ENCODE measurements around the gene AMBRA1.

DNA sequence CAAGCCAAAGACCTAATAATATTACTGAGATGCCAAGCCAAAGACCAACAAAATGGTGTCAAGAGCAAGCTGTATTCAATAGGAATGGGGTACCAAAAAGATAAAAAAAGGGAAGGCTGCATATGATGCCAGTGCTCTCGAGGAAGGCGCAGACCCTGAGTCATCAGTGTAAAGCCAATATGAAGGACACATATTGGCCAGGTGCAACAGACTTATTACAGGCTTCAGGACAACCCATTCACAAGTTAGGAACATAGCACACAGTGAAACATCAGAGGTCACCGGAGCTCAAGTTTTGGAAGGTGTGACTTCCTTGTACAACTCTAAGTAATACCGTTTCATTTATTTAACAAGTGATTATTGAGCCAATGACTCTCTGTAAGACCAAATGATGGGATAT is 58.1 kb downstream of the AMBRA1 start:
- no peak for TF ChIP-seq EZH2 (IDR thresholded peaks at IDR 0.05; ENCODE audit: low read length, unreplicated experiment)
- TF ChIP-seq, protein P1, sequence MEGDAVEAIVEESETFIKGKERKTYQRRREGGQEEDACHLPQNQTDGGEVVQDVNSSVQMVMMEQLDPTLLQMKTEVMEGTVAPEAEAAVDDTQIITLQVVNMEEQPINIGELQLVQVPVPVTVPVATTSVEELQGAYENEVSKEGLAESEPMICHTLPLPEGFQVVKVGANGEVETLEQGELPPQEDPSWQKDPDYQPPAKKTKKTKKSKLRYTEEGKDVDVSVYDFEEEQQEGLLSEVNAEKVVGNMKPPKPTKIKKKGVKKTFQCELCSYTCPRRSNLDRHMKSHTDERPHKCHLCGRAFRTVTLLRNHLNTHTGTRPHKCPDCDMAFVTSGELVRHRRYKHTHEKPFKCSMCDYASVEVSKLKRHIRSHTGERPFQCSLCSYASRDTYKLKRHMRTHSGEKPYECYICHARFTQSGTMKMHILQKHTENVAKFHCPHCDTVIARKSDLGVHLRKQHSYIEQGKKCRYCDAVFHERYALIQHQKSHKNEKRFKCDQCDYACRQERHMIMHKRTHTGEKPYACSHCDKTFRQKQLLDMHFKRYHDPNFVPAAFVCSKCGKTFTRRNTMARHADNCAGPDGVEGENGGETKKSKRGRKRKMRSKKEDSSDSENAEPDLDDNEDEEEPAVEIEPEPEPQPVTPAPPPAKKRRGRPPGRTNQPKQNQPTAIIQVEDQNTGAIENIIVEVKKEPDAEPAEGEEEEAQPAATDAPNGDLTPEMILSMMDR (conservative IDR thresholded peaks at IDR 0.05; ENCODE audit: low read depth, low read length): no peak
- no peak for TF ChIP-seq EZH2phosphoT487 (IDR thresholded peaks at IDR 0.05; ENCODE audit: borderline replicate concordance, low read length)
